GM12865 (cell line): ENCODE results near the gene PDE6B.

Experiments
- DNase-seq: peaks from one replicate; pipeline ENCODE4 v3.0.0; 2010; ENCODE audit warnings: low read depth
- H3K4me3 ChIP-seq: 2 replicates; pipeline ENCODE4 v1.5.1; 2011; ENCODE audit warnings: mild to moderate bottlenecking, low read depth, low read length, control low read depth
- TF ChIP-seq, protein P1 (sequence below): IDR thresholded peaks from 2 replicates; pipeline ENCODE4 v1.5.1; 2011; ENCODE audit warnings: low read length, control low read depth, low read depth, inconsistent platforms; ENCODE audit not compliant: insufficient read depth; ENCODE audit errors: missing control alignments

Gene PDE6B

DNA sequence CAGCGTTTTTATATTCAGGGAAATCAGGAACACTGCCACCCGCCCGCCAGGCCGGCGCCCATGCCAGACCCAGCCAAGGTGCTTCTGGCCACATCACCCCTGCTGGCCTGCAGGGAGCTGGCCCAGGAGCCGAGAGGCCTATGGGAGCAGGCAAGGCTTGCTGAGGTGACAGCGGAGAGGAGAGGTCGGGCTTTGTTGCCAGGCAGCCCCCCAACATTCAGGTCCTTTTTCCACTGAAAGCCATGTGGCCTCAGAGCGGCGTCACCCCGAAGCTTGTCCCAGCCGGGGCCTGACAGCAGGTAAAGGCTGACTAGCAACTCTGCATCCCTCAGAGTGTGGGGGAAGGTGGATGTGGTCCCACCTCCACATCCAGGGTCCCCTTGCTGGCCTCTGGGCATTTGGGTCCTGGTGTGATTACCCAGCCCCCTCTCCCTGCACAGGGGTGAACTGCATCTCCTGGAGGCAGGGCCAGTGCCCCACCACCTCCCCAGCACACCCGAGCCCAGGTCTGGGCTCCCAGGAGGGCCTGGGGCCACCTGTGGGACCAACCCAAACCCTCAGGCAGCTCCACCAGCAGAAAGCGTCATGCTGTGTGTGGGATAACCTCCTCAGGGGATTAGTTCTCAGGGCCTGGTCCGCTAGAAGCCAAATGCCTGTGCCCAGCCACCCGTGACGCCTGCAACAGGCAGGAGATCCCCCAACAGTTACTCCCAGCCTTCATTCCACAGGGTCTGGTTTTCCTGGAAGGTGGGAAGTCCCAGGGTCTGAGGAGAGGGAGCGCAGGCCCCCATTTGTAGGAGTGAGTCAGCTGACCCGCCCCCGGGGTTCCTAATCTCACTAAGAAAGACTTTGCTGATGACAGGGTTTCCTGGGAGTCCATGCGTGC, at the start of gene PDE6B:
PDE6B (plus strand) TSS at position 869 of the 886 bp plus-strand sequence. CDS start 54 bp downstream, outside the sequence.
- H3K4me3 ChIP-seq = no peak within 1 kb of the TSS
- TF ChIP-seq, protein P1, sequence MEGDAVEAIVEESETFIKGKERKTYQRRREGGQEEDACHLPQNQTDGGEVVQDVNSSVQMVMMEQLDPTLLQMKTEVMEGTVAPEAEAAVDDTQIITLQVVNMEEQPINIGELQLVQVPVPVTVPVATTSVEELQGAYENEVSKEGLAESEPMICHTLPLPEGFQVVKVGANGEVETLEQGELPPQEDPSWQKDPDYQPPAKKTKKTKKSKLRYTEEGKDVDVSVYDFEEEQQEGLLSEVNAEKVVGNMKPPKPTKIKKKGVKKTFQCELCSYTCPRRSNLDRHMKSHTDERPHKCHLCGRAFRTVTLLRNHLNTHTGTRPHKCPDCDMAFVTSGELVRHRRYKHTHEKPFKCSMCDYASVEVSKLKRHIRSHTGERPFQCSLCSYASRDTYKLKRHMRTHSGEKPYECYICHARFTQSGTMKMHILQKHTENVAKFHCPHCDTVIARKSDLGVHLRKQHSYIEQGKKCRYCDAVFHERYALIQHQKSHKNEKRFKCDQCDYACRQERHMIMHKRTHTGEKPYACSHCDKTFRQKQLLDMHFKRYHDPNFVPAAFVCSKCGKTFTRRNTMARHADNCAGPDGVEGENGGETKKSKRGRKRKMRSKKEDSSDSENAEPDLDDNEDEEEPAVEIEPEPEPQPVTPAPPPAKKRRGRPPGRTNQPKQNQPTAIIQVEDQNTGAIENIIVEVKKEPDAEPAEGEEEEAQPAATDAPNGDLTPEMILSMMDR = no peak
- DNase-seq = no peak

DNA sequence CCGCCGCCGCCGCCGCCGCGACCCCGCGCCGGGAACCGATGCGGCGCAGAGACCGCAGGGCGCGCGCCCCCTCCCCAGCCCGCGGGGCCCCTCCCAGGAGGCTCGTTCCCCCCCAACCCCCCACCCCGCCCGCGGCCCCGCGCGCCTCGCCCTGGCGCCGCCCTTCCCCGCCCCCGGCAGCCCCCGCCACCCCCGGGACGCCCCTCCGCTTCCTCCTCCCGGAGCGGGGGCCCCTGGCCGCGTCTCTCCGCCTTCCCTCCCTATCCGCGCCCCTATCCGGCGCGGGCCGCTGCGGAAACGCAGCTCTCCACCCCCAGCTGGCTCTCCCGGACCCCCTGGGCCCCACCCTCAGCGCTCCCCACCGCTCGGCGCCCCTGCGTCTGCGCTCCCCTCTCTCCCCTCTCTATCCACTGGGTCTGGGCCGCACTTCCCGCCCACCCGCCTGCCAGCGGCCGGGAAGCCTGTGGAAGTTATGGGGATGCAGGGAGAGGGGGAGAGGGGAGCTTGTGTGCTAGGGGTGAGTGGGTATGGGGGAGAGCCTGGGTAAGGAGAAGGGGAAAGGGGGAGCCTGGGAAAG, 49.0 kb upstream of the PDE6B start, which contains the start of gene TMEM271:
TMEM271 (minus strand) TSS at position 51 of the 577 bp plus-strand sequence. CDS start 233 bp downstream, outside the sequence.
- TF ChIP-seq, protein P1 = no peak
- no peak within 1 kb of the TSS for H3K4me3 ChIP-seq
- DNase-seq = no peak

DNA sequence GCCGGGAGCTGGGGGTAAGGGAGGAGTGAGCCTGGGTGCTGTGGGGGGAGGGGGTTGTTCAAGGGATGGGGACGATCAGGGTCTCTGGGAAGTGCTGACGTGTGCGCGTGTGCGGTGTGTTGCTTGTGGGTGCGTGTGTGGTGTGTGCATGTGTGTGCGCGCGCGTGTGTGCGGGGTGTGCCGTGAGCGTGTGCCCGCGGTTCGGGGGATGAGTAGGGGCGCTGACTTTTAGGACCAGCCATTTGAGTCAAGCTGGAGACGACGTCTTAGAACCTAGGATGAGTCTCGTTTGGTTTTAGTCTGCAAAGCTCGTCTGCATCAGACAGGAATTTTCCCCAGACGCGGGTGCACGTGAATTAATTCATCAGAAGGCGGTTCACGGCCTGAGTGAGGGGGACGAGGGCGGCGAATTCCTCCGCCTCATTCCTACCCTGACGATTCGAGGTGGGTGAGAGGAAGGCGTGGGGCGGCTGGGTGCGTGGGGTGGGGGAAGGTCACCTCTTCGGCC, 48.3 kb upstream of the PDE6B start:
- H3K4me3 ChIP-seq = no peak overlapping the region
- no peak for DNase-seq
- TF ChIP-seq, protein P1 = no peak

DNA sequence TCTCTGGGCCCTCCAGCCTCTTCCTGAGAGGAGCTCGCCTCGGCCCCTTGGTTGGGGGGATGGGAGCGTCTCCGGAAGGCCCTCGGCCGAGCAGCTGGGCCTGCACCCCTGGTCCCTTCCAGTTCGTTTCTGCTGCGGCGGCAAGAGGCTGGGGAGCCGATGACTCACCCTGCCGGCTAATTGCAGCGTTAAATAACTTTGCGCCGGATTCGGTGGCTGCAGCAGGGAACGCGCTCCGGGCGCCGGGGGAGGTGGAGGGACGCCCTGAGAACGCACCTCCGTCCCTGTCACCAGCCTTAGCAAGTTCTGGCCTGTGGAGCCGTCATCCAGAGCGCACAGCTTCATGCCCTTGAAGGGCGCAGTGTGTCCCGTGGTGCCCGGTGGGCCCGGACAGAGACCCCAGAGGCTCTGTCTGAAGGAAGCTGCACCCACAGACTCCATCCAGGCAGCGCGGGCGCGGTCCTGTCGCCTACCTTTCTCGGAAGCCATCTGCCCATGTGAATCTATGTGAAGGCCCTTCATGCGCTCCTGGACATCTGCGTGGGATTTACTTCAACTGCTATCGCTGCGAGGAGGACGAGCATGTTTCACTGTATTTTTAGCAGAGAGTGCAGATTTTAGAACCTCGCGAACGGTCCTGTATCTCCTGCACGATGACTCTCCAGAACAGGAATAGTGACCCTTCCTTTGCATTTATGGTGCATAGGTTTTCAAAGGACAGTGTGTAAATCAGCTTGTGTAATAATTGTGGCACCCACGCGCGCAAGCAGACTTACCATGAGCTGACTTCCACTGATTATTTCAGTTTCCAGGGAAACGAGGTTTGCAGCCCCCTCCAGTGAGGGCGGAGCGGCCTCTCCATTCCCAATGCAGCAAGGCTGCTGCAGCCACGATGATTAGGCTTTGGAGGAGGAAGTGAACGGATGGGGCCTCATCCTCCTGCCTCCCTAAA, 47.6 kb upstream of the PDE6B start:
- DNase-seq = no peak
- H3K4me3 ChIP-seq = no peak overlapping the region
- TF ChIP-seq, protein P1 = no peak

DNA sequence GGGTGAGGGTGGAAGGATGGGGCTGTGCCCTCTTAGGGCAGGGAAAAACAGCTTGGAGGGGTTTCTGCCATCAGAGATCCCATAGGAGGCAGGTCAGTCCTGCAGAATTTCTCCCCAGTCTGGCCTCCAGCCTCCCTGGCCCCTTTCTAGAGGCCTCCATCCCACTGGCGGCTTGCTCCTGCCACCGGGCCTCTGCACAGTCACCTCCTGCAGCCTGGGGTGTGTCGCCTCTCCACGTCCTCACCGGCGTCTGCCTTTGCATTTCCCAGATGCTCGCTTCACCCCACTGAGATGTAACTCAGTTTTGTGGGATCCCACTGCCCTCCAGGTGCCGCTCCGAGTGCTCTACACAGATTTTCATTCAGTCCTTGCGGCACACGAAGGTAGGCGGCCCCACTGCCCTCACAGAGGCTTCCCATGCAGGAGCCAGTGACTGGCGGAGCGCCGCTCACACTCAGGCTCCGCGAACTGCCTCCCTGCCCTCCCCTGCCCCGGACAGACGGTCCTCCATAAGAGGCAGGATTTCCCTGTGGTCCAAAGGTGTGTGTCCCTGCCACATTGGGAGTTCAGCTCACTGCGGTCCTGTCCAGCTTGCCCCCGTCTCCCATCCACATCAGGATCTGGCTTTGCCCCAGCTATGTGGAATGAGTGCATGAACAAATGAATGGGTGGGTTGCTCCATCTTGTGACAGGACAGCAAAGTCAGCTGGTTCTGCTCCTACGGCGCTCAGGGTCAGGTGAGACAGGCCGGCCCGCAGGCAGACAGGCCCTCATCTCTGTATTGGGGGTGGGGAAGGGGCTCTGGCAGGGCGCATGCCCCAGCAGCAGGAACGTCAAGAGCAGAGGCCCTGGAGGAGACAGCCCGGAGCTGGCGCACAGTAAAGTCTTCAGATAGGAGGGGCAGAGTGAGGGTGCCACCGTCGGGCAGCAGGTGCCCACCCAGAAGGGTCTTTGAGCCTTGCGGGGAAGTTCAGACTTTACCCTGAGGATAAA, 46.6 kb upstream of the PDE6B start:
- TF ChIP-seq, protein P1 = no peak
- no peak for DNase-seq
- H3K4me3 ChIP-seq = no peak overlapping the region
